GM18868 (cell line): ENCODE measurements around the gene KIAA0753.

Experiments used
- ATAC-seq: cut with Tn5 transposase; IDR thresholded peaks from one replicate; pipeline ENCODE4 v1.9.1; 2021; ENCODE audit warnings: mild to moderate bottlenecking, moderate library complexity; ENCODE audit not compliant: unreplicated experiment

KIAA0753 gene

DNA sequence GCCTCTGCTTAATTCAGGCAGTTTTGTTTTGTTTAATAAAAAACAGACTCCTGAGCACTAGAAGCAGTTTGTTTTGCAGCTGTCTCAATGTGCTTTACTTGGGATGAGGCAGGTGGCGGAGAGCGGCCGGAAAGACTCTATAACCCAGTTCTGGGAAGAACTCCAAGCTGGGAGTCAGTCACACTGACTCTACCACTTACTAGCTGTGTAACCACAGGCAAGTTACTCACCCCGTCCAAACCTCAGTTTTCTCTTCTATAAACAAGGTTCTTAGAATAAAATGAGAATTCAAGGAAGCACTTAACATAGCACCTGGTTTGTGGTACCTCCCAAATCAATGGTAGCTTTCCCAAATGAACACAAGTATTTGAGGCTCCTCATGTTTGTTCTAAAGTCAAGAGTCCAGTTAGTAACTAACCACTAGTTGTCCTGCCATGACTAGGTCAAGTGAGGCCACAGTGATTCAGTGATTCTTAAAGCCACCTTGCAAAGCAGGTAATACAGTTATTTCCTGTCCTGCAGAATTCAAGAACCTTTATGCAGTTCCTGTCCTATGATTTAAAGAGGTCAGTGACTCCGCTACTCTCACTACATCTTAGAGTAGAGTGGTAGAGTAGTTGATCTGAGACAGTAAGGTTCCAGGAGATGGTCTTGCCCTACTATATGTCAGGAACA, 3.1 kb upstream of the KIAA0753 start:
- ATAC-seq = no peak

GRCh38 chr17:6642592-6642991, 2.1 kb upstream of the KIAA0753 start:
- no peak for ATAC-seq

- ATAC-seq = no peak
Measured at GRCh38 chr17:6641247-6641863, 844 bp upstream of the KIAA0753 start.

DNA sequence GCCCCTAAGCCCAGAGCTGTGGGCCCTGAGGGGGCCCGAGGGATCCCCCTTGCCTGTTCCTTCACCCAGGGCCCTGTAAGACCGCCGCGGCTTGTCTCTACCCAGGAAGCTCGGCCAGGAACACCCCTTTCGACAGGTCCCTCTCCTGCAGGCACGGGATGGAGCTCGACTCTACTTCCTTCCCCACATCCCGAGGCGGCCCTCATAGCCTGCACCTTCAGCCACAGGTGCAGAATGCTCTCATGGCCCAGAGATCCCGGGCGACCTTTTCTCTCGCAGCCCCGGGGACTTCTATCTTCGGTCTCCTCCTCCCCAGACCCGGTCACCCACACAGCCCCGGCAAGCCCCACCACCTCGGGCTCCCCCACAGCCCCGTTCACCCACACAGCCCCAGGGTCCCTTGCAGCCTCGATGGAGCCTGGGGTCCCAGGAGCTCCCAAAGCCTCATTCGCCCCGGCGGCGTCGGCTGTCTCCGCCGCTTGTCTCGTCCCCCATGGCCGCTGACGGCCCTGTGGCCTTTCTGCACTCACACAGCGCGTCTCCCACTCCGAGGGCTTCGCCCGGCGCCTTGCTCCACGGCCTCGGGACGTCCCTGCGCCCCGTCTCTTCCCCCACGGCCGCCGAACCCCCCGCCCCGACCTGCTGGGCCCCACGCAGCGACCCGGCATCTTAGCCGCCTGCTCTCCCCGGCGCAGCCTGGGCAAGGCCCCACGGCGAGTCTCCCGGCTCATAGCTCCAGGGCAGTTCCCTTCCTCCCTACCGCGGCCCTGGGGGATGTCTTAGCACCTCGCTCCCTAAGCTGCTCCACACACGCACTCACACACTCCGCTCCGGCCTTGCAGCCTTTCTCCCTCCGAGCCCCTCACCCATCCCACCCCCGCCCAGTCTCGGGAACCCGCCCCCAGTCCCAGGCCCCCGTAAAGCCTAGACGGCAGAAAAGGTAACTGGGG, 650 bp downstream of the KIAA0753 start:
- ATAC-seq = peak; percentile 6

- ATAC-seq = no peak
Measured at GRCh38 chr17:6639014-6639585, 1.4 kb downstream of the KIAA0753 start.

DNA sequence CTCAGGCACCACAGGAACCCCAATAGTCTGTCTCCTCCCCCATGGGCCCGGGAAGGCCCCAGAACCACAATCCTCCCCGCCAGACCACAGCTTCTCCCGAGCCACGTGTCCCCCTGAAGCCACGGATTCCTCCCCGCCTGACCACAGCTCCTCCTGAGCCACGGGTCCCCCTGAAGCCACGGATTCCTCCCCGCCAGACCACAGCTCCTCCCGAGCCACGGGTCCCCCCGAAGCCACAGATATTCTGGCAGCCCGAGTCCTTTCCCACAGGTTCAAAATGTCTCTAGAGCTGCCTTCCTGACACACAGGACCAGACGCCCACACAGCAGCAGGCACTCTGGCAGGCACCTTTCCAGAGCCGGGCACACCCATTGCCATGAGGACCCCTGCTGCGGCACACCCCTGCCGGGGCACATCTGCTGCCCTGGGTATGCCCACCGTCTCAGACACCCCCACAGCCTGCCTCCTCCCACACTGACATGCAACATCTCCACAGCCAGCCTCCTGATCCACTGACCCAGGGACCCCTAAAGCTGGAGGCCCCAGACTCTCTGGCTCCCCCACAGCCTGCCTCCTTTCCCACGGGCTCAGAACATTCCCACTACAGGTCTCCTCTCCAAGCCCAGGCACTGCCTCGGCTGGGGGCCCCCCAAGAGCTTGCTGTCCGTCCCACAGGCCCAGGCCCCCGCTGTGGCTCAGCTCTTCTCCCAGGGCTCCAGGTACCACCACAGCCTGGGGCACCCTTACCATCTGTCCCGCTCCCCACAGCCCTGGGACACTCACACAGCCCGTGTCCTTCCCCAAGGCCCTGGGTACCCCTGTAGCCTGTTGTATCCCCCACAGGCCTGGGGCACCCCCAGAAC, 2.2 kb downstream of the KIAA0753 start:
- ATAC-seq = no peak

DNA sequence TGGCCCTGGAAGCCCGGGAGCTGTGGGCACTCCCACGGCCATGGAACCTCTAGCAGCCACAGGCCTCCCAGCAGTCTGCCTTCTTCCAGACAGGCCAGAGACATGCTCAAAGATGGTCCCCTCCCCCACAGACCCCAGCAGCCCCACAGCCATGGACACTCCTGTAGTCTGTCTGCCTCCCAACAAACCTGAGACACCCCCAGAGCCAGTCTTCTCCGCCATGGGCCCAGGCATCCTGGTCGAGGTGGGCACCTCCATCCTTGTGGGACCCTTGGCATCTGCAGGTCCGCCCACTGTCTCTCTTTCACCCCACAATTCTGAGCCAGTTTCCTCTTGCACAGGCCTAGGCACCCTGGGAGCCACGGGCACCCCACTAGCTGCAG, 3.1 kb downstream of the KIAA0753 start:
- ATAC-seq = no peak

DNA sequence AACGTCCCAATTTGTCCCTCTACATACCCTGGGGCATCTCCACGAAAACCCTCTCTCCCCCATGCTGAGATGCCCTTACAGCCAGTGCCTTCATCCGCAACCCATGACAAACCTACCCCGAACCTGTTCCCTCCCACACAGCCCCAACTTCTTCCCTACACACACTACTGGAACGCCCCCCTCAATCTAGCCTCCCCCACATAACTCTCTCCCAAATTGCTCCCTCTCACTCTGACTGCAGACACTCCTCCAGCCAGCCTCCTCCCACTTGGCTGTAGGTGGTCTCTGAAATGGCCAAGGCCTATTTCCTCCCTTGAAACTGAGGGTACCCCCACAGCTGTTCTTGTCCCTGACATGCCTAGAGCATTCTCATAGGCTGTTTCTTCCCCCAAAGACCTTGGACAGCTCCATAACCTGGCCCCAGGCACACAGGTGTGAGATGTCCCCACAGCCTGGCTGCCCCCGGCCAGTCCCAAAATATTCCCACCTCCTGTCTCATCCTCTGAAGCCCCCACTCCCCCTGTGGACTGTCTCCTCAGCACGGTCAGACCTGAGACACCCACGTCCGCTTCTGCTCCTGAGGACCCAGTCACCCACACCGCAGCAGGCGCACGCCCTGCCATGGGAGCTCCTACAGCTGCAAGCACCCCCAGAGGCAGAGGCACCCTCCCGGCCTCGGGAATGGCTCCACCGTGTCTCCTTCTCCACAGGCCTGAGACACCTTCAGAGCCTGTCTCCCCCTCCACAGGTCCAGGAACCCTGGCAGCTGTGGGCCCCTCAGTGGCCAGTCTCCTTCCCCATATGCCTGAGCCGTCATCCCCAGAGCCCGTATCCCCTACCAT, 3.7 kb downstream of the KIAA0753 start:
- ATAC-seq = no peak

DNA sequence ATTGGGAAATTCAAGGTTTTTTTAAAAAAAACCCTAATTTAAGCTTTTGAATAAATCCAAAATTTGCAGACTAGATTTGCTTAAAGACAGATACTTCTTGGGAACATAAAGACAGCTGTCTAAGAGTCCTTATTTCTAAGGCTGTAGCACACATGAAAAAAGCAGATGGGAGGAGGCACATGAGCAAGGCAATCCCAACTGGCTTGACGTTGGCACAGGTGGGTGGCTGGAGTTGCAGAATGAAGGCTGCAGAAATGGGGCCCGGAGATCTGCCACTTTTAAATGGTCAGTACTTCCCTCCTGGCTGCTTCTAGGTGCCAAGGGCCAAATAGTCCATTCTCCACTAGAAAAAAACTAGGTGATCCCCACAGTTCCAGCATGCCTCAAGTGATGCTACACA, 4.4 kb downstream of the KIAA0753 start:
- ATAC-seq = no peak

DNA sequence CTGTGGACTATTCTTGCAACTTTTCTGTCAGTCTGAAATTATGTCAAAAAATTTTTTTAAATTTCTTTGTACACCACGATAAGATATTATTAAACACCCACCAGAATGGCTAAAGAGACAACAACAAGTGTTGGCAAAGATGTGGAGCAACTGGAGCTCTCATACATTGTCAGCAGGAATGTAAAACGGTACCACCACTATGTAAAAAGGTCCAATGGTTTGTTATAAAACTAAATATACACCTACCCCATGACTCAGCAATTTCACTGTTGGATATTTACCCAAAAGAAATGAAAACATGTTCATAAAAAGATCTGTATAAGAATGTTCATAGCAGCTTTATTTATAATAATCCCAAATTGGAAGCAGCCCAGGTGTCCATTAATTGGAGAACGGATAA, 7.2 kb downstream of the KIAA0753 start:
- ATAC-seq = no peak

GRCh38 chr17:6632530-6632929, 8.0 kb downstream of the KIAA0753 start:
- no peak for ATAC-seq

- ATAC-seq = no peak
Measured at GRCh38 chr17:6630390-6630789, 10.1 kb downstream of the KIAA0753 start.

- no peak for ATAC-seq
Measured at GRCh38 chr17:6627019-6627418, 13.5 kb downstream of the KIAA0753 start.

DNA sequence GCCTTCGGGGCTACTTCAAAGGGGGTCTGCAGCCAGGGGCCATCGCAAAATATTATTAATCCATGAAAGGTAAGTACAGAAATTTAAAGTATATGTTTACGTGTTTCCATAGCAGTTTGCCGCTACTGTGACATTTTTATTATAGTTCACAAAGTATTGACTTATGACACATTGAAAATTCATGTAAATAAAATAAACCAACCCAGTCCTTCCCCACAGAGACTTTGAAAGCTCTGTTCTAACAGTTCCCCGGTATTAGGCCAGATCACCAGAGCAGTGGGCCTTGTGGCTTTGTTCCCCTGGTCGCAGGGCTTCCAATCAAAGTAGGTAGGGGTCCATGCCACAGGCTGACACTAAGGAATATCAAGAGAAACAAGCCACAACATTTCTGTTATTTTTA, 13.9 kb downstream of the KIAA0753 start:
- no peak for ATAC-seq

DNA sequence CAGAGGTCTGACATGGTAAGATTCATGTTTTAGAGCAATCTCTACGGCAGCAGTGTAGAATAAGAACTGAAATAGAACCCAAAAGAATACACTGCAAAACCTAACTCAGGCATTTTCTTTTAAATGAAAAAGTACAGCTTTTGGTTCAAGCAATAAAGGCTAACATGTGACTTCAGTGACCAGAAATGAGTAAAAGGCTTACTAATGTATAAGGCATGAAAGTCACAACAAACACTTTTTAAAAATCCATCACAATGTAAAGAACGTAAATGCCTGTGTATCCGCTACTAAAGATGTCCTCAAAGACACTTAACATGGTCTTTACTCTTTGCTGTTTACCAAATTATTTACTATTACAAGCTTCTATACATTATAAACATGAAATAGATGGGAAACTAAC, 16.6 kb downstream of the KIAA0753 start:
- no peak for ATAC-seq

- ATAC-seq = no peak
Measured at GRCh38 chr17:6611231-6611630, 29.3 kb downstream of the KIAA0753 start.

DNA sequence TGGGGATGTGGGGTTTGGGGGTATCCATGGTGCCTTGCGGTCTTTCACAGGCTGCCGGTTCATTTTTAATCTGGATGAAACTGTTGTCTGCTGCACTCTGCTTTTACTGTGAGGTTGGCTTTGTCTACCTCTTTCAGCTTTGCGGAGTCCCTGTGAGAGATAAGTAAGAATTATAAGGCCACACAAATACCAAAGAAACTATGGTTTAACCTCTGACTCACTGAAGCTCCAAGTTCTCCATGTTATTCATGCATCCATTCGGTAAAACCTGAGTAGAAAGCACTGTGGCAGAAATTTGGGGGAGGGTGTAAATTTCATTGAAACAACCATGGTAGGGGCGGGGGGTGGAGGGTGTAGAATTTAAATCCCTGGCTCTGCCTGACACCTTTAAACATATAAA, 30.5 kb downstream of the KIAA0753 start:
- no peak for ATAC-seq

GRCh38 chr17:6608321-6608720, 32.2 kb downstream of the KIAA0753 start:
- ATAC-seq = no peak

DNA sequence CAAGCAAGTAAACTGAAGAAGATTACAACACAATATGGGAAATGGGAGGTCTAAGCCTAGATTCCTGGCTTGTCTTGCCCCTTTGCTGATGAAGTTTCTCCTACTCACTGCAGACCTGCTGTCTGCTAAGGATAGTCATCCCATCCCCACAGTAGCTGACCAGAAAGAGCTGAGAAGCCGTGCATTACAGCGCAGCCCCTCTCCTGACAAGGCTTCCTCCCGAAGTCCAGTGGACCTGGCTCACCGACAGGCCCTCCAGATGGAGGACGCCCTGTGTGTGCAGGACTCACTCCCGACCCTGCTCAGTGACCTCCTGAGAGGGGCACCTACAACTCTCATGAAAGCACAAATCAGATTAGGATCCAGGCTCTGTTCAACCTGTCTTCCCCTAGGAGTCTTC, 35.4 kb downstream of the KIAA0753 start:
- no peak for ATAC-seq
